Activated CD4-positive, CD25-positive, alpha-beta regulatory T cell treated with anti-CD3 and anti-CD28 coated beads, Interleukin-2, amount 50 U/mL, for 24 hours (primary cell): ENCODE measurements around the gene NHERF1.

Experiments
- ATAC-seq, 2 donors: fragments of 150-1000 bp; cut with Tn5 transposase; one replicate each; pipeline ENCODE4 v1.10.0; 2021; ENCODE audit warnings: mild to moderate bottlenecking in 1 of 2, moderate library complexity in 1 of 2

Gene NHERF1

DNA sequence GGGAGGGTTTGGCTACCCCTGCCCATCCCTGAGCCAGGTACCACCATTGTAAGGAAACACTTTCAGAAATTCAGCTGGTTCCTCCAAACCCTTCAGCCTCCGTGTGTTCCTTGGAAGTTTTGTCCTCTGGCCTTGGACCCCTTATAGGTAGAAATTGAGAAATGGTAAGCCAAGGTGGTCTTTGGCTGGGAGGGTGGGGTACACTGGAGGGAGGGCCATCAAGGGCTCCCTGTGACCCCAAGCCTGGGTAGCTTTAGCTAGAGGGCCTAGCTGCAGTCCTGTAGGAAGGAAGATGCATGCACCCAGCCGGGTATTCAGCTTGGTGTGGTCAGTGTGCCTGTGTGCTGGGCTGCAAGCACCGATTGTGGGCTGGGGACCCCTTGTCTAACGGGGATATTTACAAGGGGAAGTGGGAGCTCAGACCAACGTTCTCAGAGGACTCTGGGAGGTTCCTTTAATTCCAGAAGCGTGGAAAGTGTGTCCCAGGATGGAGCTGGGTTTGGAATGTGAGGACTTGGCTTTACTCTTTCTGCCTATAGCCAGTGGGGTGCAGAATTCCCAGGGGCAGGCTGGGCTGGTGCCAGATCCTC lies 20.9 kb downstream of the NHERF1 start:
- ATAC-seq = no peak

DNA sequence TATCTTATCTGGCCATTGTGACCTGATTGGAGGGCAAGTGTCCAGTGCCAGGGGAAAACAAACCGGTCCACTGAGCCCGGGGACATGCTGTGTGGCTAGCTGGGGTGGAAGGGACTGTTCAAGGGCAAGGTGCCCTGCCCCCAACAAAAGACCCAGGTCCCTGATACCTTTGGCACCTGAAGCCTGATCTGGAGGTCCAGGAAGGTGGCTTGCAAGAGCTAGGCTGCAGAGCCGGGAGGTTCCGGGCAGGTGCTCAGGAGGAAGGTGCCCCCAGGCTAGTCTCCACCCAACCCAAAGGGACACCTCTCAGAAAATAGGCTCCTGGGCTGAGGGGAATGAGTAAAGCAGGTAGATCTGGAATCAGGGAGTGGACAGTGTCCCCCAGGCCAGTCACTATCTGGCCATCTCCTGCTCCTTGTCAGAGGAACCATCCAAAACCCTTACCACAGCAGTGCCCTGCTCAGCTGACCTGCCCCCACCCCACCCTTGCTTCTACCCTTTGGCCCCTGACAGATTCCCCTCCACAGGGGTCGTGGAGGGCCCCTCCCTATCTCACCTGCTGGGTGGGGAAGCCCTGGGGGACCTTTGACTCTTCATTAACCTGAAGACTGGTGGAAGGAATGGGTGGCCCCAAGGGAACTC lies 21.5 kb downstream of the NHERF1 start:
- no peak for ATAC-seq

DNA sequence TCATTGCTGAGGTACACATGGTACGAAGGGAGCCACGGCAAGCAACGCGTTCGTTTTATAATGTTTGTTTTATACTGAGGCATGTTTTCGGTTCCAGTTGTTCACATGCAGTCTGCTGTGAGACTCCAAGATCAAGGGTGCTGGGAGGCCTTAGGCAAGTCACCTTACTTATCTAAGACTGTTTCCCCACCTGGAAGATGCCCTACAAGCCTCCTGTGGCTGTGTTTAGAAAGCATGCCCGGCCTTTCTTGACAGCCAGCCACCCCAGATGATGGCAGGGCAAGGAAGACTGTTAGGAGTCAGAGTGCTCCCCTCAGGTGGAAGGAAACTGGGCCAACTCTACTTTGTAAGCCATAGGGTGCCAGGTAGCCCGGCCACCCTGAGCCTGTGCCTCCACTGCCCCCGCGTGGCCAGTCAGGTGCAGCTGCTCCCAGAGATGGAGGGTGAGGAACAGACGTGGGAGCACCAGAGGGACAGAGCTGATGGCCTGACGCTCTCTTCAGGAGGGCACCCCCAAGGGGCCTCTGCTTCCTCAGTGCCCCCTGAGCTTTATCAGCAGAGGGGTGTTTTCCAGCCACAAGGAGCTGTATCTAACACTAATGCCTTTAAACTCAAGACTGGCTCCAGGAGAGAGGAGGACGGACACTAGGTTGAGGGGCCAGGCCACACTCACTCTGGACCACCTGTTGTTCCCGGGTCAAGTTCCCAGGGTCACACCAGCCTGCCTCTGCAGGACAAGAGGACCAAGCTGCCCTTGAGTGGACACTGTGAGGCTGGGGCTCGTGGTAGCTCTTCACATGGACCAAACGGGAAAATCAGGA lies 22.3 kb downstream of the NHERF1 start:
- peak; percentile 87 to 91 for ATAC-seq

DNA sequence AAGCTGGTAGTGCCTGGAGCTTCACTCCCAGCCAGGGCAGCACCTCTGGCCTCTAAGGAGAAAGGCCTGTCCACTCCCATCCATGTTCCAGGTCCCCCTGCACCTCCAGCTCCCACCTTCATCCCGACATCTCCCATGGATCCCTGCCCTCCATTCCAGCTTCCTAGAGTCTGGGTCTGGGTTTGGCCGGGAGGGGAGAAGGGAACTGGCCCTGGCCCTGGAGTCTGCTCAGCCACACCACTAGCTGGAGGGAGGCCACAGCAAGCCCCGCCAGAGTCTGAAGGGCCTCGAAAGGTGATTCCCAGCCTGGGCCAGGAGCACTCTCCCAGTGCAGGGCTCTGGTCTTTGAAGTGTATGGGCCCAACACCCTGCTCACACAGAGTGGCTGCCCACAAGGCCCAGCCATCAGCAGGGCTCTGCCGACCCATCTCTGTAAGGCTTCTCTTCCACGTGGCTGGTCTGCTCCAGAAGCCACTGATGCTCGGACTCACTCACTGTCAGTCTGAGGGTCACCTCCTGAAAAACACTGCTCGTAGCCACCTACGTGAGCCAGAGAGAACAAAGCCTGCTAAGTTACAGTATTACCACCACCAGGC lies 23.0 kb downstream of the NHERF1 start:
- ATAC-seq = no peak

DNA sequence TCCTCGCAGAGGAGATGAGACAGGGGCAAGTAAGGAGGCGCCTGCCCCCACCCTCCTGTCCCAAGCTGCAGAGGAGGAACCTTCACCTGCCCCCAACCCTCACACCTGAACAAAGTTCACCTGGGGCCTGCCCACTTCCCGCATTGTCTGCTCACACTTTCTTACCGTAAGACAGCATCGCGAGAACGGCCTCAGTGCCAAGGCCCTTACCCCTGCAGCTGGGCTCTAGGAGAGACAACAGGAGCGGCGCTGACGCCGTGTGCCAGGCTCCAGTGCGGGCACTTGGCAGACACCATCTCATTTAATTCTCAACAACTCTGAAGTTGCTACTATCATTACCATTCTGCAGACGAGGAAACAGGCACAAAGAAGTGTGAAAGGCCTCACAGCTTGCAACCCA lies 23.6 kb downstream of the NHERF1 start:
- ATAC-seq = no peak

DNA sequence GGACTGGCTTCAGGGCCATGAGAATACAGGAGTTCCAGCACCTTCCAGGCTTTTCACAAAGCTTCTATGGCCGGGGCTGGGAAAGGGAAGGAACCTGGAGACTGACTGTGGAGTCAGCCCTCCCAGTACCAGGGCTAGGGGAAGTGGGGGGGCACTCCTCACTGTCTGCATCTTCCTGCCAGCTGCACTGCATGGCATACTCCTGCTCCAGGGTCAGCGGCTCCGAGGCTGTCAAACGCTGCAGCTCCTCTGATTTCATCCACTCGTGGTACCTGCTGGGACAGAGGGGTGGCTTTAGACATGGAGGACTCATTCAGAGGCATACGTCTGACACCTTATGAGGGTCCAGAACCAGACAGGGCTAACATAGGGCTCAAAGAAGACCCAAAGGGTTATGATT lies 25.0 kb downstream of the NHERF1 start:
- ATAC-seq = no peak

DNA sequence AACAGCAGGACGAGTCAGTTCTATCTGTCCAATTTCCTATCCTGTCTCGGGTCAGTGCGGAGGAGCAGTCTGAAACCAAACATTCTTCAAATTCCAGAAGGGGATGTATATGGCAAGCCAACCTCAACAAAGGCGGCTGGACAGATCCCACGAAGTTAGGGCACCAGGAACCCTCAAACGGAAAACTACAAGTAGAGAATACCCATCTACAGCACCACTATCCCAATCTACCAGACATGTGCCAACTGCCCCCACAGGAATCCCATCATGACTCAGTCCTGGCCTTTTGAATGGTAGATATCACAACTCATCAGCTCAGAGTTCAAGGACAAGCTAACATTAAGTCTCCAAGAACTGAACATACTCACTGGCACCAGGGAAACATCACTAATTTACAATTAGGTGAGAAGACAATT lies 25.5 kb downstream of the NHERF1 start:
- no peak for ATAC-seq

DNA sequence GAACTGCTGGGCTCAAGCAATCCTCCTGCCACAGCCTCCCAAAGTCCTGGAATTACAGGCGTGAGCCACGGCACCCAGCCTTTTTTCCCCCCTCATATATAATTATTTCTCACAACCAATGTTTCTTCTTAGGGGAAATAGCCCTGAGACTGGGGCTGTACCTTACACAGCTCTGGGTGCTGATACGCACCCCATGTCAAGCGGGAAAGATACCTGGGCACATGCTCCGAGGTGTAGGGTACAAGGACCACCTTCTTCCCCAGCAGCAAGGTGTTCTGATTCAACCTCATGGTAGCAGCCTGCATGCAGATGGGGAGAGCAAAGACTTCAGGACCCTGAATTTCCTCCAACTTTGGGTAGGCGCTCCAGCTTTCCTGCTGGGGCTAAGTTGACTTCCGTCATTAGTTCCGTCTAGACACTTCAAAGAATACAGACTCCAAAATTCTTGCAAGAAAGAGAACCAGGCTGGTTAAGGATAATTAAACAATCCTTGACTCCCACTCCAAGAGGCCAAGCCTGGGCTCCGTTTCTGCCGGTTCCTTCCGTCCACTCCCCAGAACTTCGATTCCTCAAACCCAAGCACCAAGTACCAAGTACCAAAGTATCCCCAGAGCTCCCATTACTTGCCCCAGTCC lies 27.1 kb downstream of the NHERF1 start:
- no peak for ATAC-seq

DNA sequence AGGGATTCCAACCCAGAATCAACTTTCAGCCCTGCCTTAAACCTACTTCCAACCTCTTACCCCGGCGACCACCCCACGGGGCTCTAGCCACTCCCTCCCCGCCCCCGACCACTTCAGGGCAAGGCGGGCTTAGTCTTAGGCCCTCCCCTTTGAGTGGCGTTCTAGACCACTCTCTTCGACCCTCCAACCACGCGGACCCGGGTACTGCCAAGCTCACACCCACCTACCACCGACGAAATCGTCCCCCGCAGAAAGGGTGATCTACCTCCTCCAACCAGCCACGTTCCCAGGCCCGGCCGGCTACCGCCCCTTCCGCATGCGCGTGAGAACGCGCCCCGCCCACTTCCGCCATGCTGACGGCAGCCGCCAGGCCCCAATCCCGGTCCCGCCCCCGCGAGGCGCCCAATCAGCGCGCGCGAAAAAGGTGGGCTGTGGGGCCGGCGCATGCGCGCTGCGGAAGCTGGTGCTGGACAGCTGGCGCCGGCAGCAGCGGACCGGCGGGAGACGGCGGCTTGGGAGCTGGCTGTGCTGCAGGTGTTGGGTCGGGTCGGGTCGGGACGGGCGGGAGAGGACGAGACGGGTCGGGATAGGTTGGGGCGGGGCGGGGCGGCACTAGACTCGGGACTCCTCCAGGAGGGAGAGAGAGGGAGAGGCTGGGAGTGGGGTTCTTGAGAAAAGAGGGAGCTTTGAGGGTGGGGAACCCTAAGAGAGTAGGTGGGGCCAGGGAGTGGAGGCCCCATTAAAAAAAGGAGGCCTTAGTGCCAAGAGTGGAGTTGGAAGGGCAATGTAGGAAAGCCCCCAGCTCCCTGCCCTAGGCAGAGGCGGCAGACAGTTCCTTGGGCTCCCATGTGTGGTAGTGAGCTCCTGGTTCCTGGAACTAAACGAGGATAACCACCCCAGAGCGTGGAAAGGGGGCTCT lies 27.9 kb downstream of the NHERF1 start, which contains the start of gene NAT9:
Gene NAT9 (minus strand): TSS at position 302 of the 919 bp plus-strand sequence. CDS start 647 bp downstream, outside the sequence.
- ATAC-seq = peak; percentile 82 to 86

DNA sequence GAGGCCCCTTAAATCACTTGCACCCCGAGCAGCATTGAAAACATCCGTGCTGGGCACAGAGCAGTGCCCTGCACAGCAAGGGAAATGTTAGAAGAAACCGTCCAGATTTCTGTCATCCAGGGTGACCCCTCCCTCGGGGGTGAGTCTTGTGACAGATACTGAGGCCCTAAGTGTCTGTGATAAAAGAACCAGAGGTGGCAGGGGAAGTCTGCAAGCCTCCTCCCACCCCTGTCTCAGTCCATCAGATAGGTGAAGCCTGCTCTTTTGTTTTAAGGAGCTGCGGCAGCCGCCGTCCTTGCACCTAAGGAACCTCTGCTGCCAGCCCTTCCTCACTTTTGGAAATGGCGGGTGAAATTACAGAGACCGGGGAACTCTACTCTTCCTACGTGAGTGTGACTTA lies 28.6 kb downstream of the NHERF1 start:
- no peak for ATAC-seq

DNA sequence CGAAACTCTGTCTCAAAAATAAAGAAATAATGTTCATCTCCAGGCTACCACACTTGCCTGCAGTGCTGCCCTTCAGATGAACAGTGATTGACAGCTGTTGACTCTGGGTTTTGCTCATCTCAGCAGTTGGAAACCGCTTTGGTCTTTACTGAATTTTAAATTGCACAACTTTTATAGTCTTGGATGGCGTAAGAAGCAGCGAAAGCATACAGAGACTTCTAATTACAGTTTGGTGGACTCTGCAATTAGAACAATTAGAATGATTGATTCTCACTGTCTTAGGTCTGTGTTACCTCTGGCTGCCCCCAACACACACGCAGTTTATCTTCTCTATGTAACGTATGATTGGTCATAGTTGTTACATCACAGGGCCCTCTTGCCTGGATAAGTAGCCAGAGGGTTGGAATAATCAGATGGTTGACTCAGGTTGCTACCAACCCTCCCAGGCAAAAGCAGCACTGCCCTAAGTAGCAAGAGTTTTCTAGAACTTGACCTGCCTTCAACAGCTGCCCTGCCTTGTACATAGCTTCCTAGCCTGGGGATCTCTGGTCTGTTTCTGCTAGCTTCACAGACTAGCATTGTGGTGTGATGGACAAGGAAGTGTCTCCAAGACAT lies 29.6 kb downstream of the NHERF1 start:
- ATAC-seq = no peak

DNA sequence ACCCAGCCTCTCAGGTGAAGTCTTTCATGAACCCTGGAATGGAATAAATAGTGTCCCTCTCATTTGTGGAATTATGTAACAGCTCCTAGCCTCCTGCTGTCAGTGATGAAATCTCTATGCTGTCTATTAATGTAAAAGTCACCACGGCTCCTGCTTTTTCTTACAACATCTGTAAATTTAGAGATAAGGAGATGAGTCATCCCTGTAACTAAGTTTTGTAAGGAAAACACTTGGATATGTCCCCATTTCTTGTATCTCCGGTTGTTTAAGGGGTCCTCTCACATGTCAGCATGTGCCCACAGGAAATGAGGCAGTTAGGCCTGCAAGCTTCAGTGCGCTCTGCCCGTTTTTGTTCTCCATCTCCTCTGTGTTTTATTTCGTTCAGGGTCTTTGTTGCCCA lies 30.5 kb downstream of the NHERF1 start:
- ATAC-seq = no peak

DNA sequence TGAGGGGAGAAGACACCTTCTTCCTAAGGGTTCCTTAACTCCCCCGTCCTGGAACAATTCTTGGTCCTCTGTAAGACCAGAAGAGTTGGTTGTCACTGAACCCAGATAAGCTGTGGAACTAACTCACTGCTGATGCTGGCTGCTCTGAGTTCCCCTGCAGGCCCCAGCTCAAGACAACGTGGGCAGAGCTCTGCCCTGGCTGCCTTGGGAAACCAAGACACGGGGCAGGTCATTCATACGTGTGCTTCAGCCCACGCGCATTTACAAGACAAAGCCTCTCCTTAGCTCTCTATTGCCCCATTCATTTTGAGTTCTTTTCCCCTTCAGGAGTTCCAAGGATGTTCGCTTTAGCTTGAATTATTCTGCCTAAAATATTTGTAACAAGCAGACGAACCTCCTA lies 31.1 kb downstream of the NHERF1 start:
- ATAC-seq = no peak

DNA sequence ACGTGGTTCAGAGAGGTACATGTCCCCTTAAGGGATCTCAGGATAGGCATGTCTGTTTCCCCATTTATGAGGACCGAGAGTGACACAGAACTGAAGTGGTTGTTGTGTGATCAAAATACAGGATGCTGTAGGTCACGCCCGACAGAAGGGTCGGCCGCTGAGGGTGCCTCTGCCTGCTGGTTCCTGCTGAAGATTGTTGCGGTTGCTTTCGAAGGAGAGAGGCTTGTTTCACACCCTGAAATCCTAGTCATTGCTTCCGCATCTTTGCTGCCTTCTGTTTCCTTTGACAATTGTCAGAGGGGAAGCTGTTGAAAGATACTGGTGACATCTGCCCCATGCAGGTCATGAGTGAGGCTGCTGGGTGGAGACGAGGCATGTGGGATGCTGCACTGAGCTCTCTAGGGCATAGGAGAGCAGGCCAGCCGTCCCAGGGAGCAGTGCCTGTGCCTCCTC lies 31.5 kb downstream of the NHERF1 start:
- ATAC-seq = peak; percentile 47 to 55

DNA sequence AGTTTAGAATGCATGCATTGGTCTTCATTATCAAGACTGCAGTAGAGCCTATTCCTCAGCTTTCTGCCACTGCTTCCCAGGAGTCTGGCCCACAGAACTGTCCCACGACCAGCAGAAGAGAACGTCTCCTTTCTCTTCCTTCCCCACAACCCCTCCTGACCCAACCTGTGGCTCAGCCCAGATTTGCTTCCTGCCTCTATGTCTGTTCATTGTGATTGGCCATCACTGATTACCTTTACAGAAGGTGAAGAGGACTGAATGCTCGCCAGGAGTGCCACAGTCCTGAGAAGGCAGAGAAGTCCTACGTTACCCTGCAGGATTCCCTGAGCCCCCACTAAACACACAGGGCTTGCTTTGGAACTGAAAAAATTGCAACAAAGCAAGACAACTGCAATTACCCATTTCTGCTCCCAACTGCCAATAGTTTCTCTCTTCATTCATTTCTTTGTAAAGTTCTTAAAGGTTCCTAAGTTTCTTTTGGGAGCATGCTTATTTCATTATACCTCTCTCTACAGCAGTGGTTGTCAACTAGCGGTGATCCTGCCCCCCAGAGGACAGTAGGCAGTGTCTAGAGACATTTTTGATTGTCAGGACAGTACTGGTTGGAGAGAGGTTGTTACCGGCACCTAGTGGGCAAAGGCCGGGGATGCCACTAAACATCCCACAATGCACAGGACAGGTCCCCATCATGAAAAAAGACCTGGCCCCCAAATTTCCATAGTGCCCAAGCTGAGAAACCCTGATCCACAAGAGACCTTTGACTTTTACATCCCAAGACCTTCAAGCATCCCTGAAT lies 32.2 kb downstream of the NHERF1 start:
- ATAC-seq = no peak

DNA sequence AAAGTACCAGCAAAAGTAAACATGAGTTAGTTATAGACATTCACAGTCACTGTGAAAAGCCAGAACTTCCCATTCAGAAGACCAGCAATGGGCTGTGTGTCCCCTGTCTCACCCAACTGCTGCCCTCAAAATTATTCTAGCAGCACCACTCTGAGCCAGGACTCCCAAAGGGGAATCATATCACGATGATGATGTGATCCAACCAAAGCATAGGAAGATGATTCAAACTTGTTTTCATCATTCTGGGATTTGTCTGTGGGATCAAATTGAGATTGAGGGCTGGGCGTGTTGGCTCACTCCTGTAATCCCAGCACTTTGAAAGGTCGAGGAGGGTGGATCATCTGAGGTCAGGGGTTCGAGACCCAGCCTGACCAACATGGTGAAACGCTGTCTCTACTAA lies 34.1 kb downstream of the NHERF1 start:
- ATAC-seq = no peak

DNA sequence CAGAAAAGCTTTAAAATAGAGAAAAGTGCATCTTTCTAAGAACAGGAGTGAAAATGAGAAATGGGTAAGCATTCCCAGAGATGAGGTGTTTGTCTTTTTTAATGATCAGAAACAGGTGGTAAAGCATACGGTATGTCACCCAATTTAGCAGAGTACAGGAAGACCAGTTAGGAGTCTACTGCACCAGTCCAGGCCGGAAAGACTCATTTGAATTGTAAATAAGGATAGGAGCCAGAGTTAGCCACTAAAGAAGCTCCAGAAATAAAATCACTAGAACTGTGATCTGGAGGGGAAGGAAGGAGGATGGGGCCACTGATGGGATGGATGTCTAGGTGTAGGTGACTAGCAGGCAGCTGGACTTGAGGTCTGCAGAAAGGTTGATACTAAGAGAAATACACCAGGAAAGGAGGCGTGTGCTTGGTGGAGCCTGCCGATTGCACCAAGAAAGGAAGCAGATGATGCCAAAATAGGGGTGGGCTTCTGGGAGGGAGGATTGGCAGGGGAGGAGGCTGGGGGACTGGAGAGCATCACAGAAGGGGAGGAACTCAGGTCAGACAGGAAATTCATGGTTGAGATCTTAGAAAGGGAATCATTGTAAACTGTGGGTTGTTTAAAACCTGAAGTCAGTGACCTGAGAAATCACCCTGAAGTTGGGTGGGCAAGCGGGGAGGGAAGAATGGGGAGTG lies 35.8 kb downstream of the NHERF1 start:
- no peak for ATAC-seq

DNA sequence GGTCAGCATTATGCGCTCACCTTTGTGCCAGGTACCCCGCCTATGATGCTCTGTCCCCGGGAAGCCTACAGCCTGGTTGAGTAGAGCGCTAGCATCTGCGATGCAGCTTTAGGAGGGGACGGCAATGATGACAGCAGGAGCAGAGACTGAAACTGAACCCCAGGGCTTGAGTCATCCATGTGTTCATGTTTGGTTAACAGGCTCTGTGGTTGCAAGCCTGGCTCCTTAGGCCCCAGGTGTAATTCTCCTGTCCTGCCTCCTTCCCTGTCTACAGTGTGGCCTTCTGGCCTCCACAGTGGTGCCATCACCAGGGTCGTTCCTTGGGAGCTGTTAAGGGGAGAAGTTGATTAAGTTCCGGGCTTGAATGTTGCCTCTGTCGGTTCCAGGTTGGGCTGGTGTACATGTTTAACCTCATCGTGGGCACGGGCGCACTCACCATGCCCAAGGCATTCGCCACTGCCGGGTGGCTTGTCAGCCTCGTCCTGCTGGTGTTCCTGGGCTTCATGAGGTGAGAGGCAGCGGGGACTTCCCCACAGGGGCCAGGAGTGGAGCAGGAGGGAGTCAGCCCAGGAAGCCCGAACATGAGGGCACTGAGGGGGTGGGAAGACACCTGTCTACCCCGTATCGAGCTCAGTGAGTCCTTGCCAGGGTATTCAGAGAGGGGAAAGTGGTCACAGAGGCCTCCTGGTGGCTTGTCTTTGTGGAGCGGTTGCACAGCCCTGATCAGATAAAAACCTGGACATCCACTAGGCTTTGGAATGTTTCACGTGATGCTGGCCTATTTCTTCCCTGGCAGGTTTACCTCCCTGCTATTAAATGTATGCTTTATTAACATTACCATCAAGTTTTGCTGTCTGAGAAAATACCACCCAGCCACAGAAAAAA lies 36.9 kb downstream of the NHERF1 start:
- peak; percentile 44 to 57 for ATAC-seq

DNA sequence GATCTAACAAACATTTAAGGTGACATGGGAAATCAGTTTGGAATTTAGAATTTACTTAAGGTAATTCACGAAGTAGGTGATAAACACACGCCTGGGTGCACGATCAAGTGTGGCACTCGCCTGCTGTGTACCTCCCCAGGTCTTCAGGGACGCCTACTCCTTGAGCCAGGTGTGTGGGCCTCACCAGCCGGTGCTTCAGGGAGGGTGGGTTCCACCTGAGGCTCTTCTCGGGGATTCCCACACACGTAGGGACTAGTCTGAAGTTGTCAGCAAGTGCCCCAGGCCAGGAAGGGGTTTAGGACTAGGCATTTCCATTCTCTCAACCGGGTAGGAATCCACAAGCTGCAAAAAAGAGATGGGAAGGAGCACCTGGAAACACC lies 37.5 kb downstream of the NHERF1 start:
- ATAC-seq = no peak
